CD4-positive, alpha-beta T cell treated with Interleukin-17A for 4 hours (primary cell): ENCODE results near the gene BLTP3B.
"Not testable (repeated sequence)": the region's sequence is repeated elsewhere in the genome, so short reads cannot be mapped to it uniquely, and the experiment has no call there.

Source experiments
- DNase-seq: peaks from one replicate; pipeline ENCODE4 v3.0.0-alpha.2; 2020; ENCODE audit warnings: mixed read lengths

The BLTP3B gene

GRCh38 chr12:100142851-100143559 is at the start of gene BLTP3B:
BLTP3B (minus strand) TSS chr12:100142874; CDS start chr12:100142635, 239 bp downstream.
- DNase-seq = peak; percentile 95

GRCh38 chr12:100189636-100190394 is 47.1 kb upstream of the BLTP3B start:
- DNase-seq = no peak

- DNase-seq = not testable (repeated sequence)
Observed at GRCh38 chr12:100188888-100189635, 46.4 kb upstream of the BLTP3B start.

- no peak for DNase-seq
Observed at GRCh38 chr12:100187857-100188519, 45.3 kb upstream of the BLTP3B start.

- DNase-seq = no peak
Observed at GRCh38 chr12:100187068-100187467, 44.4 kb upstream of the BLTP3B start.

- DNase-seq = no peak
Observed at GRCh38 chr12:100186071-100186470, 43.4 kb upstream of the BLTP3B start.

GRCh38 chr12:100185361-100185894 is 42.8 kb upstream of the BLTP3B start:
- no peak for DNase-seq

GRCh38 chr12:100184549-100185145 is 42.0 kb upstream of the BLTP3B start:
- no peak for DNase-seq

- no peak for DNase-seq
Observed at GRCh38 chr12:100179252-100179651, 36.6 kb upstream of the BLTP3B start.

GRCh38 chr12:100176493-100176892 is 33.8 kb upstream of the BLTP3B start:
- not testable (repeated sequence) for DNase-seq

- no peak for DNase-seq
Observed at GRCh38 chr12:100174495-100174894, 31.8 kb upstream of the BLTP3B start.

- no peak for DNase-seq
Observed at GRCh38 chr12:100173111-100173510, 30.4 kb upstream of the BLTP3B start.

GRCh38 chr12:100171248-100171647 is 28.6 kb upstream of the BLTP3B start:
- no peak for DNase-seq

- DNase-seq = no peak
Observed at GRCh38 chr12:100170313-100170858, 27.7 kb upstream of the BLTP3B start.

GRCh38 chr12:100169345-100169744 is 26.7 kb upstream of the BLTP3B start:
- no peak for DNase-seq

- DNase-seq = no peak
Observed at GRCh38 chr12:100168562-100168961, 25.9 kb upstream of the BLTP3B start.

GRCh38 chr12:100166232-100166631 is 23.6 kb upstream of the BLTP3B start:
- no peak for DNase-seq

- no peak for DNase-seq
Observed at GRCh38 chr12:100165356-100165755, 22.7 kb upstream of the BLTP3B start.

- no peak for DNase-seq
Observed at GRCh38 chr12:100164153-100164704, 21.6 kb upstream of the BLTP3B start.

GRCh38 chr12:100163416-100164152 is 20.9 kb upstream of the BLTP3B start:
- DNase-seq = peak; percentile 78
